Activated T-helper 1 cell treated with anti-CD3 and anti-CD28 coated beads, Interleukin-12 subunit alpha, Interleukin-12 subunit beta, Interleukin-2, Interleukin-4 antibody, amounts not matched to agents 30 ng/mL and 10 ng/mL and 1 ng/mL, durations not matched to agents 14 hours and 24 hours and 36 hours (primary cell): Measurements from ENCODE around the gene CHID1. TPM values are rescaled to one million over a fixed set of nuclear protein-coding genes. Genes with fewer than 3 reads are reported as not detected.

ENCODE experiments used
- DNase-seq: peaks from one replicate; pipeline ENCODE4 v3.0.0; 2021; ENCODE audit warnings: low spot score
- H3K27ac Mint-ChIP-seq: one replicate; pipeline ENCODE4 v1.8.0; 2021; ENCODE audit warnings: mild to moderate bottlenecking, mixed read lengths
- H3K27me3 Mint-ChIP-seq: one replicate; pipeline ENCODE4 v1.8.0; 2022; ENCODE audit warnings: mild to moderate bottlenecking, moderate library complexity, mixed read lengths; ENCODE audit not compliant: insufficient read depth
- H3K36me3 Mint-ChIP-seq: one replicate; pipeline ENCODE4 v1.8.0; 2021; ENCODE audit warnings: low read depth, mixed read lengths
- H3K4me1 Mint-ChIP-seq: one replicate; pipeline ENCODE4 v1.8.0; 2021; ENCODE audit warnings: low read depth, mixed read lengths
- H3K4me3 Mint-ChIP-seq: one replicate; pipeline ENCODE4 v1.8.0; 2021; ENCODE audit warnings: mild to moderate bottlenecking, moderate library complexity, mixed read lengths
- H3K9me3 Mint-ChIP-seq: one replicate; pipeline ENCODE4 v1.8.0; 2021; ENCODE audit warnings: mixed read lengths
- intact Hi-C: fragments of 100-400 bp; cut with micrococcal nuclease; formaldehyde crosslinking; loops from one replicate; pipeline ENCODE4 v1.15.1; 2024
- total RNA-seq: library from RNA; stranded (reverse); gene quantifications from 2 replicates; pipeline ENCODE4 v1.2.3, GENCODE V29; 2022

Gene CHID1
- total RNA-seq, 1 donor from 2014 or later, result 110 TPM

DNA sequence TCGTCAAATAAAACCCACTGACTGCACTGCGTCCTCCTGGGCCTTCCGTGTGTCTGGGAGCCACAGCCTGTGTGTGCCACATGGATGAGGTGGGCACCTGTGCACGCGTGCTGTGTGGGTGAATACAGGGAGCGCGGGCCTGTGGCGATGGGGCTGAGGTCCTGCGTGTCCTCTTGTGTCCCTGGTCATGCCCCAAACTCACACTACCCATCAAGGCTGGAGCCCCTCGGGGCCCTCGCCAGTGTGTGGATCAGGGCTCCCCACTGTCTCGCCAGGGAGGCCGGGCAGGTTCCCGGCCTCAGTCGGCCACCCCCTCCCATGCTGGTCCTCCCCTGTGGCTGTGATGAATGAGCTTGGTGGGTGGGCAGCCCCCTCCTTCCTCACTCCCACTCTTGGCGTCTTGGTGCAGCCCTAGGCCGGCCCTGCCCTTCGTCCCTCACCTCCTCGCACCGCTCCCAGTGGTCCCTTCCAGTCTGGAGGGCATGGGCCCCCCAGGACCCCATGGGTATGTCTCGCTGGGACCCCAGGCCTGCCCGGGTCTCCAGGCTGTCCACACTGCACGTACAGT is 78.6 kb downstream of the CHID1 start:
- peaks cover 34% of the 10 kb centered on the region for H3K27me3 Mint-ChIP-seq
- DNase-seq, result no peak
- intact Hi-C loops, result loop anchor here (1.0 to 2.0 kb wide), 3 partner anchors 10 to 17 kb away; partner anchors contain the start of genes POLR2L and TSPAN4
- peaks cover 6% of the 10 kb centered on the region for H3K4me1 Mint-ChIP-seq
- H3K27ac Mint-ChIP-seq, result no peak overlapping the region
- H3K4me3 Mint-ChIP-seq, result peak overlapping the region; percentile 9
- no peaks in the 10 kb centered on the region for H3K9me3 Mint-ChIP-seq
- peaks cover 2% of the 10 kb centered on the region for H3K36me3 Mint-ChIP-seq

DNA sequence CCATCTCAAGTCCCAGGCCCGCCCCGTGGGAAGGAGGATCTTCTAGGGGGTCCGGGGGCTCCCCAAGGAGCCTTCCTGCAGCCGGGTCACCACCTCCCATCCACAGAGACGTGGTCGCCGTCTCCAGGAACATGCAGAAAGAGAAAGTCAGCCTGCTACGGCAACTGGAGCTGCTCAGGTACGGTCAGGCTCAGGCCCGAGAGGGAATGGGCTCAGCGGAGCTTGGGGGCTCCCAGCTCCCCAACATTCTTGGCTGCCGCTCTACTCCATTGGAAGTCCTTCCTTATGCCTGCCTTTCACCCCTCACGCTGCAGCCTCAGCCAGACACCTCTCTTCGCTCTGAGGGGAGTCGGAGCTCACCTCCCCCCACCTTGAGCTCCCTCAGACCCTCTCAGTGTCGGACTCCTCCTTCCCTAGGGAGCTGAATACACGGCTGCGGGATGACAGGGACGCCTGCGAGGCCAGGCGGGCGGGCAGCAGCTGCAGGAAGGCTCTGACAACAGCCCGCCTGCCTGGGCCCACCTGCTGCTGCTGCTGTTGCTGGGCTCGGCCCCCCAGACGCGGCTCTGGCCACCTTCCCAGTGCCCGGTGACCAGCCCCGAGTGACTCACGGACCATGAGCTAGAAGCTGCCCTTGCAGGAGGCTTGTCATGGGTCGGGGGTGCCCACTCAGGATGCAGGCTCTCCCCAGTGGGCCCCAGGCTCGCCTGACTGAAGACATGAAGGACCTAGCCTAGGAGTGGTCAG is 79.3 kb downstream of the CHID1 start:
- Mint-ChIP-seq H3K36me3 (peaks cover 2% of the 10 kb centered on the region), H3K9me3 (no peaks in the 10 kb centered on the region), H3K4me3 (peak overlapping the region; percentile 33), H3K4me1 (peaks cover 6% of the 10 kb centered on the region), H3K27ac (no peak overlapping the region), H3K27me3 (peaks cover 37% of the 10 kb centered on the region)
- intact Hi-C loops, result loop anchor here (2.0 kb wide), 1 partner anchor 18 kb away; no protein-coding TSS in a partner anchor
- DNase-seq, result no peak

DNA sequence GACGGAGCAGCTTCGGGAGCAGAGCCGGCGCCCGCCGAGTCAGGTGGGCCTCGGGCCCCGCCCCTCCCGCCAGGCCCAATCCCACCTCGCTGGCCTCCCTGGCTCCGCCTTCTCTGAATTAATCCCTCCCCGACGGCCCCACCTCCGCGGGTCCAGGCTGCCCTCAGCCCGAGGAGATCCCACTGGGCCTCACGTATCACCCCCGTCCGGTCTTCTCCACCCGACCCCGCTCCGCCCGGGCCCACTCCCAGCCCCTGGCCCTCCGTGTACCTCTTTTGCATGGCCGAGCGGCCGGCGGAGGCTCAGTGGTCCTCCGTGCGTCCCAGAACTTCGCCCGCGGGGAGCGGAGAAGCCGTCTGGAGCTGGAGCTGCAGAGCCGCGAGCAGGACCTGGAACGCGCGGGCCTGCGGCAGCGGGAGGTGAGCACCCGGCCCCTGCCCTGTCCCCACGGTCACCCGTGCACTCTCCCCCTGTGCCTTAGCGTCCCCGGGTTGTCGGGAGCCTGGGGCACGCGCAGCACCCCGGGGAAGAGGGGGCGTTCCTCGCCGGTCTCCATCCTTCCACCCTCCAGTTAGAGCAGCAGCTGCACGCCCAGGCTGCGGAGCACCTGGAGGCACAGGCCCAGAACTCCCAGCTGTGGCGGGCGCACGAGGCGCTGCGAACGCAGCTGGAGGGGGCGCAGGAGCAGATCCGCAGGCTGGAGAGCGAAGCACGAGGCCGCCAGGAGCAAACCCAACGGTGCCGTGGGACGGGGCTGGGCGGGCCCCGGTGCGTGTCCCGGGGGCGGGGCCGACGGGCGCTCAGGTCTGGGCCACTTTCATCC is 80.1 kb downstream of the CHID1 start:
- intact Hi-C loops, result loop anchor here (2.0 kb wide), 1 partner anchor 18 kb away; no protein-coding TSS in a partner anchor
- H3K9me3 Mint-ChIP-seq, result no peaks in the 10 kb centered on the region
- H3K4me3 Mint-ChIP-seq, result peak overlapping the region; percentile 33
- H3K27me3 Mint-ChIP-seq, result peaks cover 37% of the 10 kb centered on the region
- H3K4me1 Mint-ChIP-seq, result peaks cover 6% of the 10 kb centered on the region
- no peak overlapping the region for H3K27ac Mint-ChIP-seq
- no peak for DNase-seq
- peaks cover 2% of the 10 kb centered on the region for H3K36me3 Mint-ChIP-seq

DNA sequence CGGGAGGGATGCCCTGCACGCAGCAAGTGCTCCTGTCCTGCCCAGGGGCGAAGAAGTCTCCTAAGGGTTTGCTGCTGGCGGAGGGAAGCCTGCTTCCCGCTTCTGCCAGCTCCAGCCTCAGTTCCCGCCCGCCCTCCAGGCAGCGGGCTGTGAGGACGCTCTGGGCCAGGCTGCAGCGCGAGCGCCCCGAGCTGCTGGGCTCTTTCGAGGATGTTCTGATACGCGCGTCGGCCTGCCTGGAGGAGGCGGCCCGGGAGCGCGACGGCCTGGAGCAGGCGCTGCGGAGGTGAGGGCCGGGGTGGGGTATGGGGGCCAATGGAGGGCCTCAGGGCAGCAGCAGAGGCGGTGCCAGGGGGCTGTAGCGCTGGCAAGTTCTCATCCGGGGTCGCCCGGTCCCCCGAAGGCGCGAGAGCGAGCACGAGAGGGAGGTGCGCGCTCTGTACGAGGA is 80.7 kb downstream of the CHID1 start:
- no peak for DNase-seq
- Mint-ChIP-seq H3K36me3 (peaks cover 2% of the 10 kb centered on the region), H3K27ac (no peak overlapping the region), H3K4me1 (peaks cover 6% of the 10 kb centered on the region), H3K9me3 (no peaks in the 10 kb centered on the region), H3K27me3 (peaks cover 37% of the 10 kb centered on the region), H3K4me3 (no peak overlapping the region)
- intact Hi-C loops, result loop anchor here (2.0 kb wide), 1 partner anchor 19 kb away; no protein-coding TSS in a partner anchor

DNA sequence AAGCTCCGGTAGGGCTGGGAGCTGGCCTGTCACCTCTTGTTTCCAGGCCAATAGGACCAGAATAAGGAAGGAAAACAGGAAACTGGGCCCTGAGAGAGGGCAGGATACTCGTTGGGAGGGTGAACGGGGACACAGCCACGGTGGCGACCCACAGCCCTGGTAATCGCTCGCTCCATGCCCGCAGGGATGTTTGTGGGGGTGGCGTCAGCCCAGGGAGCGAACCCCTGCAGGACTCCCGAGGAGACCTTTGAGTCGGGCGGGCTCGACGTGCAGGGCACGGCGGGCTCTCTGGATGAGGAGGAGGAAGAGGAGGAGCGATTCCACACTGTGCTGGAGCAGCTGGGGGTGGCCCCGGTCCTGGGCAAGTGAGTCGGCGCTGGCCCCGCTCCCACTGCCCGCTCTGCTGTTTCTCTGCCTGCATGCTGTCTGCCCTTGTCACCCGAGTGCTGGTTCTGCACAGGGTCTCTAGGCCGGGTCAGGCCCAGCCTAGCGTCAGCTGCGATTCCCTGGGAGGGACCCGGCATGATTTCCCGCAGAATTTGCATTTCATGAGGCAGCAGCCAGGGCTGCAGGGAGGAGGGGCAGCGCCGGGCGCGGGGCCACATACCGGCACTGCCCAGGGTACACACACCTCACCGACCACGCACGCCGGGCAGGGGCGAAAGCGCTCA is 81.3 kb downstream of the CHID1 start:
- no peaks in the 10 kb centered on the region for H3K9me3 Mint-ChIP-seq
- H3K27ac Mint-ChIP-seq, result no peak overlapping the region
- H3K27me3 Mint-ChIP-seq, result peaks cover 37% of the 10 kb centered on the region
- H3K36me3 Mint-ChIP-seq, result peaks cover 4% of the 10 kb centered on the region
- peaks cover 6% of the 10 kb centered on the region for H3K4me1 Mint-ChIP-seq
- intact Hi-C loops, result no loop called here
- no peak for DNase-seq
- H3K4me3 Mint-ChIP-seq, result peak overlapping the region; percentile 15

DNA sequence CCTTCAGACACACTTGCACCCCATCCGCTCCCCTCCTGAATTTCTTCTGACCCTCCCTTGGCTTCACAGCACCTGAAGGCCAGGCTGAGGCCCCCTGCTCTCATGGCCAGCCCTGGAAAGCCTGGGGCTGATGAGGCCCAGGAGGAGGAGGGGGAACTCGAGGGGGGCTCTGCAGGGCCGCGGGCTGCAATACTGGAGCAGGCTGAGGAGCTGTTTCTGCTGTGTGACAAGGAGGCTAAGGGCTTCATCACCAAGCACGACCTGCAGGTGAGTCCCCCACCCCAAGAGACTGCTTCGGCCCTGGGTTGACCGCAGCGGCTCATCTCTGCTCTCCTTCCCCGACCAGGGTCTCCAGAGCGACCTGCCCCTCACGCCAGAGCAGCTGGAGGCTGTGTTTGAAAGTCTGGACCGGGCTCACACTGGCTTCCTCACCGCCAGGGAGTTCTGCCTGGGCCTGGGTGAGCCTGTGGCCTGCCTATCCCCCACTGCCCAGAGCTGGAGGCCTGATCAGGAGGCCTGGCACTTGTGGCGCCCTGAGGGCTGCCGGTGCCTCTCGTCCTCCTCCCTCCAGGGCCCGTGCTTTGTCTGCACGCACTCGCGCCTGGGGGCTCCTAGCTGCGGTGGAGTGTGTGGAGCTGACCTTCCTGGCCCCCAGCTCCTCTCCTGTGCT is 82.0 kb downstream of the CHID1 start:
- Mint-ChIP-seq H3K27me3 (peaks cover 37% of the 10 kb centered on the region), H3K27ac (no peak overlapping the region), H3K9me3 (no peaks in the 10 kb centered on the region), H3K36me3 (peaks cover 2% of the 10 kb centered on the region), H3K4me1 (peaks cover 6% of the 10 kb centered on the region), H3K4me3 (peak overlapping the region; percentile 77)
- DNase-seq, result no peak
- intact Hi-C loops, result no loop called here

DNA sequence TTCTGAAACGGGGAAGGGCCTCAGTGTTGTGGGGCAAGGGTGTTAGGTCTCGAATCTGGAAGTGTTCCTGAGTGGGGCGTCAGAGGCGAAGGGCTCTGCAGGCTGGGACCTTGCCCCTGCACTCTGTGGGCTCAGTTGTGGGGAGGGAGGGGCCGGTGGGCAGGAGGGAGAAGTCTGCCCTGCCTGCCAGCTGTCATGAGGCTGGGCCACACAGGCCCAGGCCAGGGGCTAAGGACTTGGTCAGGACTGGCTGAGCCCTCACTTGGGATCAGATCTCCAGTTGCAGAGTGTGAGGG is 82.8 kb downstream of the CHID1 start, which contains the start of gene CRACR2B:
CRACR2B (plus strand) TSS at position 23 of the 296 bp plus-strand sequence. CDS start 689 bp downstream, outside the sequence.
- intact Hi-C loops, result loop anchor here (1.0 kb wide), 1 partner anchor 9 kb away; no protein-coding TSS in a partner anchor
- DNase-seq, result no peak
- peaks cover 2% of the 10 kb centered on the region for H3K36me3 Mint-ChIP-seq
- H3K4me3 Mint-ChIP-seq, result peak within 1 kb of the TSS; percentile 77
- H3K4me1 Mint-ChIP-seq, result peaks cover 6% of the 10 kb centered on the region
- H3K27ac Mint-ChIP-seq, result peak within 1 kb of the TSS; percentile 5
- peaks cover 37% of the 10 kb centered on the region for H3K27me3 Mint-ChIP-seq
- H3K9me3 Mint-ChIP-seq, result no peaks in the 10 kb centered on the region

DNA sequence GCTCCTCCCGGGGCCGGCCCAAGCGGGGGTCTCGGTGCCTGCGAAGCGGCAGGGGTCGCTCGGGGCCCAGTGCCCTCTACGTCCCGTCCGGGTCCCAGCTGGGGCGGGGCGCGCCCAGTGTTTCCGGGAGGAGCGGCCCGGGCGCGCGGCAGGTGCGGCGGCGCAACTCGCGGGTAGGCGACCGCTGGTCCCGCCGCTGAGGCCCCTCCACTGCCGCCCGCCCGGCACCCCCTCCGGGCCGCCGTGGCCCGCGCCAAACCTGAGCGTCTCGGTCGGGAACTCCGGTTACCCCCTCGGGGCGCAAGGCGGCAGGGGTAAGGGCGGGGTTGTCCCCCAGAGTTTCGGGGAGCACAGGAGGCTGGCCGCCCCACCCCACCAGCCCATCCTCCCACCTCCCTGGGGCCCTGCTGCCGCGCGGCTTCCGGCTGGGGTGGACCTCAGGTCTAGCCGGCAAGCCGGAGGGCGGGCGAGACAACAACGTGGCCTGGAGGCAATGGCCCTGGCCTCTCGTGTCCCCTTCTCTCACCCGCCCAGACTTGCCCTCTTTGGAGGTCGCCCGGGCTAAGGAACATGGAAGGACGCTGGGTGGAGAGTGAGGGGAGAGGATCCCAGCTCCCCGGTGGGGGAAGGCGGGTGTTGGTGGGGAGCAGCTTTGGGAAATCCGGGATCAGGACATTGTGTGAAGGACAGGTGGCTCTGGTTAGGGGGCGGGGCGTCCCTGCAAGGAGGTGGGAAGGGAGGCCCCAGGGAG is 83.3 kb downstream of the CHID1 start:
- Mint-ChIP-seq H3K27me3 (peaks cover 36% of the 10 kb centered on the region), H3K9me3 (no peaks in the 10 kb centered on the region), H3K27ac (peak overlapping the region; percentile 5), H3K4me1 (peaks cover 6% of the 10 kb centered on the region), H3K36me3 (peaks cover 2% of the 10 kb centered on the region), H3K4me3 (peak overlapping the region; percentile 77)
- DNase-seq, result no peak
- intact Hi-C loops, result loop anchor here (1.0 kb wide), 1 partner anchor 8 kb away; no protein-coding TSS in a partner anchor

DNA sequence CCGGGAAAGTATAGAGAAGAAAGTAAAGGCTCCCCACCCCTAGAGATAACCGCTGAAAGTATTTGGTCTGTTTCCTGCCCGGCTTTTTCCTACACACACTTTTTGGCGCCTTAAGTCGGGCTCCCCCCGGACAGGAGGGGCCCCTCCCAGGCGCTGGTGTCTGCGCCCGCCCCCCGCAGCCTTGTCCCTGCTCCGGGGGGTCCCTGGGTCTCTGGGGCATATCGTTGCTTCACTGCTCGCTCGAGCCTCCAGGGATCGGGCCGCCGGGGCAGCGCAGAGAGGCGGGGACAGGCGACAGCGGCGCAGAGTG is 83.8 kb downstream of the CHID1 start:
- Mint-ChIP-seq H3K27me3 (peaks cover 34% of the 10 kb centered on the region), H3K27ac (no peak overlapping the region), H3K4me1 (peaks cover 6% of the 10 kb centered on the region), H3K36me3 (peaks cover 2% of the 10 kb centered on the region), H3K4me3 (peak overlapping the region; percentile 81), H3K9me3 (no peaks in the 10 kb centered on the region)
- intact Hi-C loops, result loop anchor here (1.0 kb wide), 1 partner anchor 7 kb away; no protein-coding TSS in a partner anchor
- no peak for DNase-seq

DNA sequence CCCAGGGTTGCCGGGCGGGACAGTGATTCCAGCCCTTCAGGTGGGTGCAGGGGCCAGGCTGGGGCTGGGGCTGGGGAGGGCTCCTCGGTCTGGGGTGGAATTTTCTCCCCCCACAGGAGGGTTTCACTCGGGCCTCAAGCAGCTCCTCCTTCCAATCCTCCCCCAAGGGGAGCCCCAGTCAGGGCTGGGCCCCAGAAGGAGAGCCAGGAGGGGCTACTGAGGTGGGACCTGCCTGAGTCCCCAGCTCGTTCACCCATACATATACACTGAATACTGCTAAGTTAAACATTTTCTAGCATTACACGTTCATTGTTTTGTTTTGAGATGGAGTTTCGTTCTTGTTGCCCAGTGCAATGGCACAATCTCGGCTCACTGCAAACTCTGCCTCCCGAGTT is 84.4 kb downstream of the CHID1 start:
- peaks cover 31% of the 10 kb centered on the region for H3K27me3 Mint-ChIP-seq
- H3K4me3 Mint-ChIP-seq, result peak overlapping the region; percentile 81
- peaks cover 6% of the 10 kb centered on the region for H3K4me1 Mint-ChIP-seq
- H3K27ac Mint-ChIP-seq, result no peak overlapping the region
- intact Hi-C loops, result no loop called here
- no peak for DNase-seq
- no peaks in the 10 kb centered on the region for H3K9me3 Mint-ChIP-seq
- peaks cover 2% of the 10 kb centered on the region for H3K36me3 Mint-ChIP-seq

DNA sequence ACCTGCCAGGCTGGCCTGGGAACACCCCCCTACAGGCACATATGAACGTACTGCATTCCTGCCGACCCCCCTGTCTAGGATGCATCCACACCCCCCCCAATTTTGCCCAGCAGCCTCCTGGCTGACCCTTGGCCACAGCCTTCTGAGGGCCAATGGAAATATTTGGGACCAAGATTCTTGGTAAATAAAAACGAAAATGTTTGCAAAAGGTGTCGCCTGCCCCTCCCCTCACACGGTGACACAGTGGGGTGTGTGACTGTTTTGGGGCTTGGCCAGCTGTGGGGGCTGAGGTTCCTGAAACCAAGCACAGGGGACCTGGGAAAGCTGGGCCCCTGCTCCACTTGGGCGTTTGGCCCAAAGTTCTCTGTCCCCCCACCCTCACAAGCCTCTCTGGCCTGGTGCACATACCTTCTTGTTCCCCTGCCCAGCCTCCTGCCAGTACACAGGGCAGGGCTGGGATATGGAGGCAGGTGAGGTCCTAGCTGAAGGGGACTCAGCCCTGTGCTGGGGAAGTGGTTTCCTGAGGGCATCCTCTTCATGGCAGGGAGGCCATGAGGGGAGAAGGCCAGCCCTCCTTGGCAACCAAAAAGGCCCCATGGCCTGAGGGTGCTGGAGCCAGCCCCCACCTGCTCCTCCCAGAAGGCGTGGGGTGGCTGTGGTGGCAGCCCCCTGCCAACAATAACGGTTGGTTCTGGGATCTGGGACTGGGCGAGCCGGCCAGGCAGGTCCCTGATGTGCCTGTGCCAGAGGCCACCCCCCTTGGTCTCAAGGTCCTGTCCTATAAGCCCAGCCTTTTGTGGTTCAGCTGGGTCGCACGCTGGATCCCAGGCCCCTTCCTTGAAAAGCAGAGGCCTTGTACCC is 85.0 kb downstream of the CHID1 start:
- Mint-ChIP-seq H3K27me3 (peaks cover 29% of the 10 kb centered on the region), H3K27ac (no peak overlapping the region), H3K36me3 (peaks cover 2% of the 10 kb centered on the region), H3K4me1 (peaks cover 6% of the 10 kb centered on the region), H3K4me3 (no peak overlapping the region), H3K9me3 (no peaks in the 10 kb centered on the region)
- intact Hi-C loops, result no loop called here
- no peak for DNase-seq
